Heart left ventricle (tissue), 13 donors: ENCODE results near the gene KHDC3L.

Source experiments
- POLR2A ChIP-seq, 2 donors: fragments of 450-650 bp; IDR thresholded peaks; one replicate each; pipeline ENCODE4 v1.6.1; 2017; ENCODE audit warnings: antibody characterized with exemption in 2 of 2, mild to moderate bottlenecking in 2 of 2, moderate library complexity in 2 of 2
- TF ChIP-seq, protein P1 (sequence below), 12 donors: fragments of 200-600 bp; sonication (generic) in 4 of 12; IDR thresholded peaks; one replicate each; pipeline versions ENCODE4 v1.5.0 to v1.8.0; 2018 to 2022; ENCODE audit warnings: antibody characterized with exemption in 12 of 12, mild to moderate bottlenecking in 5 of 12
- donor health status: ischemic (EF 13 %, LVEDD 7.1; RV severe dilation, severe dysfunction).
- donor health status: DM: no; HTN: yes; CAD: no.
- donor health status: DM: no; HTN: no; CAD: no.
- donor health status: ischemic (EF 25% LVEDD 6.9; RV normal size, moderate dysfunction).
- donor health status: ischemic (EF 25% LVEDD 5.7; RV mildly dilated, moderate dysfunction).
- donor health status: ischemic (EF 35%, LVEDD 5.7; RV mildly dilated, moderate dysfunction).
- donor health status: nonischemic (EF 11% LVEDD 7.7; RV severe dilation, severe dysfunction).
- donor health status: DM: yes; HTN: yes; CAD: no.
- donor health status: PGD.
- donor health status: ischemic (EF 29% LVEDD 5.4; RV normal size, mild dysfunction).
- donor health status: nonischemic (EF 23%, LVEDD 6.1; RV moderate dilation, normal function).

DNA sequence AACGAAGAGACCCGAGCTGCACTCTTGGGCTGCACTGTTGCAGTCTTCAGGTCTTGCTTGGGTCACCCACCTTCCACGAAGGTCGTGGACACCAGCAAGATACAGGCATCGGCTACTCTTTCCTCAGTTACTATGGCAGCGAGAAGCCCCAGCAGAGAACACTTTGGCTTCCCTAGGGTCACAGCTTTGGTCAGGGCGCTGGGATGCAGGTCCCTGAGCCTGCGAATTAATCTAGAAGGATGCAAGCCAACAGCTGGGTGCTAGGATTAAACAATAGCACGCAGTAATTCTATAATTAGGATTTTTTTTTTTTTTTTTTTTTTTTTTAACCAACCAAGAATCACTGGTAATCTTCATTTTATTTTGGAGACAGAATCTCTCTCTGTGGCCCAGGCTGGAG lies 2.1 kb downstream of the KHDC3L start:
- TF ChIP-seq, protein P1, sequence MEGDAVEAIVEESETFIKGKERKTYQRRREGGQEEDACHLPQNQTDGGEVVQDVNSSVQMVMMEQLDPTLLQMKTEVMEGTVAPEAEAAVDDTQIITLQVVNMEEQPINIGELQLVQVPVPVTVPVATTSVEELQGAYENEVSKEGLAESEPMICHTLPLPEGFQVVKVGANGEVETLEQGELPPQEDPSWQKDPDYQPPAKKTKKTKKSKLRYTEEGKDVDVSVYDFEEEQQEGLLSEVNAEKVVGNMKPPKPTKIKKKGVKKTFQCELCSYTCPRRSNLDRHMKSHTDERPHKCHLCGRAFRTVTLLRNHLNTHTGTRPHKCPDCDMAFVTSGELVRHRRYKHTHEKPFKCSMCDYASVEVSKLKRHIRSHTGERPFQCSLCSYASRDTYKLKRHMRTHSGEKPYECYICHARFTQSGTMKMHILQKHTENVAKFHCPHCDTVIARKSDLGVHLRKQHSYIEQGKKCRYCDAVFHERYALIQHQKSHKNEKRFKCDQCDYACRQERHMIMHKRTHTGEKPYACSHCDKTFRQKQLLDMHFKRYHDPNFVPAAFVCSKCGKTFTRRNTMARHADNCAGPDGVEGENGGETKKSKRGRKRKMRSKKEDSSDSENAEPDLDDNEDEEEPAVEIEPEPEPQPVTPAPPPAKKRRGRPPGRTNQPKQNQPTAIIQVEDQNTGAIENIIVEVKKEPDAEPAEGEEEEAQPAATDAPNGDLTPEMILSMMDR (IDR thresholded peaks at IDR 0.05) = no peak
- no peak for TF ChIP-seq POLR2A (IDR thresholded peaks at IDR 0.05)
